UCSD-AML1 (cell line): ENCODE measurements around the gene CST11.
"Not testable (repeated sequence)": the region's sequence is repeated elsewhere in the genome, so short reads cannot be mapped to it uniquely, and the experiment has no call there.

Experiments
- DNase-seq: peaks from one replicate; lab custom pipeline; 2025; ENCODE audit not compliant: unreplicated experiment; lab: John Stamatoyannopoulos, UW

The CST11 gene

DNA sequence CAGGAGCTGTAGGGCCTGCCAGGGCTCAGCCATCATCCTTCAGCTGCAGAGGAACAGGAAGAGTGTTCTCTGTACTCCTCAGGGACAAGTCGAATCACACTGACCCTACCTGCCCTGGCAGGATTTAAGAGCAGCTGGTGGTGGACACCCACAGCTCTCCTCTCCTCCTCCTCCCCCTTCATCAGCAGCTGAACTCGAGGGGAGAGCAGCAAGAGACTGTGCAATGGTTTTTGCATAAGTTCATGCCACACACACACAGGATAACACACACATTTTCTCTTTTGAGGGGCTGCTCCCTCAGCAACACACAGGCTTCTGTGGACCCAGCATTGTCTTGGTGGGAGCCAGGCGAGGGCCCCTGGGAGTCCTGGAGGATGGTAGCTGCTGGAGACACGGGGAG is at the start of gene CST11:
TSS of gene CST11 (minus strand) at position 101 of the 400 bp plus-strand sequence. CDS start at position 36, 65 bp downstream.
- no peak for DNase-seq

- no peak for DNase-seq
Observed at GRCh38 chr20:23501926-23502325, 49.2 kb upstream of the CST11 start.

DNA sequence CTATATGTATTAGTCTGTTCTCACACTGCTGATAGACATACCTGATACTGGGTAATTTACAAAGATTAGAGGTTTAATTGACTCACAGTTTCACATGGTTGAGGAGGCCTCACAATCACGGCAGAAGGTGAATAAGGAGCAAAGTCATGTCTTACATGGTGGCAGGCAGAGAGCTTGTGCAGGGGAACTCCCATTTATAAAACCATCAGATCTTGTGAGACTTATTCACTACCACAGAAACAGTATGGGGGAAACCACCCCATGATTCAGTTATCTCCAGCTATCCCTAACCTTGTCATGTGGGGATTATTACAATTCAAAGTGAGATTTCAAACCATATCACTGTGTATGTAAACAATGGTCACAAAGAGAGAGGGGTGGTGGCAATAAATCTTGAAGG is 44.9 kb upstream of the CST11 start:
- DNase-seq, result no peak

- no peak for DNase-seq
Observed at GRCh38 chr20:23493172-23493772, 40.6 kb upstream of the CST11 start.

- DNase-seq, result no peak
Observed at GRCh38 chr20:23492292-23492691, 39.6 kb upstream of the CST11 start.

DNA sequence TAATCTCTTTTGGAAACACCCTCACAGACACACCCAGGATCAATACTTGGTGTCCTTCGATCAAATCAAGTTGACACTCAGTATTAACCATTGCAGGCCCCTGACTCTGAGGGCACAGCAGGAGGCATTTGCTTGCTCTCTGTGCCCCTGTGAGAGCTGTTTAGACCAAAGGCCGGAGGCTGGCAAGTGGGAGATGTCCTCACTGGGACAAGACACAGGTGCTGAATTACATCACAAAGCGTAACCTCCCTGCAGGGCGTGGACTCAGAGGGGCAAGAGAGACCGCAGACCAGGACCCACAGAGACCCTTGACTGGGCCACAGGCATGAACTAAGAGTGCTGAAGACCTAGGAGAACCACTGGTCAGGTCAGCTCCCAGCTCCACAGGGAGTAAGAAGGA is 38.1 kb upstream of the CST11 start, which contains the start of gene CST8:
TSS of gene CST8 (plus strand) at position 301 of the 400 bp plus-strand sequence. CDS start 551 bp downstream, outside the sequence.
- DNase-seq, result no peak

- DNase-seq, result no peak
Observed at GRCh38 chr20:23488996-23489395, 36.3 kb upstream of the CST11 start.

GRCh38 chr20:23488470-23488869 is 35.8 kb upstream of the CST11 start:
- no peak for DNase-seq

DNA sequence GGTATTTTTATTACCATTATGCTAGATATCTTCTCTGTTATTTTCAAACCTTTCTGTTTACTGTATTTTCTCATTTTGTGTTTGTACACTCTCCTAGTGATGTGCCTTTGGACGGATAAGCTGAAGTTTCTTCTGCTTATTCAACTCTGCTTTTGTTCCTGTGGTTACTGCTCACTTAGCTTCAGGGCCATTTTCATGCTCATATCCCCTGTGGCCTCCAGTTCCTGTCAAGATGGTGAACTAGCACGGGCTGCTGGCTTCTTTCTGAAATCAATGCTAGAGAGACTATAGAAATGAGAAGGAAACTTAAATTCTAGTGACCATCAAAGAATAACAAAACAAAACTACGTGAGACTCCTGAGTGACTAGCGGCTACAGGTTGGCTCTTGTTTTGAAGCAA is 31.4 kb upstream of the CST11 start:
- no peak for DNase-seq

GRCh38 chr20:23482138-23482537 is 29.5 kb upstream of the CST11 start:
- DNase-seq, result no peak

- no peak for DNase-seq
Observed at GRCh38 chr20:23479043-23479442, 26.4 kb upstream of the CST11 start.

DNA sequence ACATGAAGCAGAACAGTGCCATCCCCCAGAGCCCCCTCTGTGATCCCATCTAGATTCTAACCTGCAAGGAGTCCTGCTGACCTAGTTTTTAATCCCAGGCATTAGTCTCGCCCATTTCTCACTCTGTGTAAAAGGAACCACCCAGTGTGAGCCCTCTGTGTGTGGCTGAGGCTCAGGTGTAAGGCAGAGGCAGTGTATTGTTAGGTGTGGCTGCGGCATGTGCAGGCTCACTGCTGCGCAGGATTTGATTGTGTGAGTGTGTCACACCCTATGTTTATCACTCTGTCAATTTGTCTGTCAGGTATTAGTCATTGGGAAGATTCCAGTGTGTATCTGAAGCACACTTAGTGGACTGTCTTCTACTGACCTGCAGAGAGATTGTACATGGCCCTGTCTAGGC is 24.5 kb upstream of the CST11 start:
- no peak for DNase-seq

DNA sequence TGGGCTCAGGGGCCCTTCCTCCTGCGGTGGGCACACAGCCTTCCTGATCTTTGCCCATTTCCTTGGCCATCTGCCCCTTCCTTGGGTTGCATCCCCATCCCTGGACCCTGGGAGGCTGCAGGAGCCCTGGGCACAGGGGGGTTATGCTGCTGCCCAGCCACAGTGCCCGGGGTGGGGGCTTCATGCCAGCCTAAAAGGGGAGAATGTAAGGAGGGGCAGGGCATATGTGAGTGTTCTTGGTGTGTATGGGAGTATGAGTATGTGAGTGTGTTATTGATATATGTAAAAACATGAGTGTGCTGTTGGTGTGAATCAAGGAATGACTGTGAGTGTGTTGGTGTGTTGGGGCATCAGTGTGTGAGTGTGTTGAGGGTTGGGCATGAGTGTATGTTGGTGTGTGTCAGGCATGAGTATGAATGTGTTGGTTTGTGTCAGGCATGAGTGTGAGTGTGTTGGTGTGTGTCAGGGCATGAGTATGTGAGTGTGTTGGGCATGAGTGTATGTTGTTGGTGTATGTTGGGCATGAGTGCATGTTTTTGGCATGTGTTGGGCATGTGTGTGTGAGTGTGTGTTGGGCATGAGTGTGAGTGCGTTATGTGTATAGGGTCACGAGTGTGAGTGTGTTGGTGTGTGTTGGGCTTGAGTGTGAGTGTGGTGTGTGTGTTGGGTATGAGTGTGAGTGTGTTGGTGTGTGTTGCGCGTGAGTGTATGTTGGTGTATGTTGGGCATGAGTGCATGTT is 23.5 kb upstream of the CST11 start:
- no peak for DNase-seq

- DNase-seq, result no peak
Observed at GRCh38 chr20:23475395-23475794, 22.7 kb upstream of the CST11 start.

GRCh38 chr20:23473293-23473692 is 20.6 kb upstream of the CST11 start:
- not testable (repeated sequence) for DNase-seq

DNA sequence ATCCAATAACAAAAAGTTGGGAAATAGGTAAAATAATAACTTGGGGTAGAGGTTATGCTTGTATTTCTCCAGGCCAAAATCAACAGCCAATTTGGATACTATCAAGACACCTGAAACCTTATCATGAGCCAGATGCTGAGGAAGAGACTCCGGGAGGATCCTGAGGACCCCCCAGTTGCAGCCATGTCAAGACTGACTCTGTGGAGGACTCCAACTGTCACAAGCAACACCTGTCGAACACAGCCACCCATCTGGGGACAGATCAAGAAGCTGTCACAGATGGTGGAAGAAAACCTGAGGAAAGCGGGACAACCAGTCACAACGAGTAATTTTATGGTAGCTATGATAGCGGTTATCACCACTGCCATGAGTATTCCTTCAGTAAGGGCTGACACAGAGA is 19.6 kb upstream of the CST11 start:
- DNase-seq, result not testable (repeated sequence)

DNA sequence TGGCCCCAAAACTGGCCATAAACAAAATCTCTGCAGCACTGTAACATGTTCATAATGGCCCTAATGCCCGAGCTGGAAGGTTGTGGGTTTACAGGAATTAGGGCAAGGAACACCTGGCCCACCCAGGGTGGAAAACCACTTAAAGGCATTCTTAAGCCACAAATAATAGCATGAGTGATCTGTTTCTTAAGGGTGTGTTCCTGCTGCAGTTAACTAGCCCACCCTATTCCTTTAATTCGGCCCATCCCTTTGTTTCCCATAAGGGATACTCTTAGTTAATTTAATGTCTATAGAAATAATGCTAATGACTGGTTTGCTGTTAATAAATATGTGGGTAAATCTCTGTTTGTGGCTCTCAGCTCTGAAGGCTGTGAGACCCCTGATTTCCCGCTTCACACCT is 14.3 kb upstream of the CST11 start:
- not testable (repeated sequence) for DNase-seq

- no peak for DNase-seq
Observed at GRCh38 chr20:23461180-23461579, 8.5 kb upstream of the CST11 start.

- DNase-seq, result no peak
Observed at GRCh38 chr20:23459461-23460150, 6.9 kb upstream of the CST11 start.

- no peak for DNase-seq
Observed at GRCh38 chr20:23456873-23457272, 4.2 kb upstream of the CST11 start.

DNA sequence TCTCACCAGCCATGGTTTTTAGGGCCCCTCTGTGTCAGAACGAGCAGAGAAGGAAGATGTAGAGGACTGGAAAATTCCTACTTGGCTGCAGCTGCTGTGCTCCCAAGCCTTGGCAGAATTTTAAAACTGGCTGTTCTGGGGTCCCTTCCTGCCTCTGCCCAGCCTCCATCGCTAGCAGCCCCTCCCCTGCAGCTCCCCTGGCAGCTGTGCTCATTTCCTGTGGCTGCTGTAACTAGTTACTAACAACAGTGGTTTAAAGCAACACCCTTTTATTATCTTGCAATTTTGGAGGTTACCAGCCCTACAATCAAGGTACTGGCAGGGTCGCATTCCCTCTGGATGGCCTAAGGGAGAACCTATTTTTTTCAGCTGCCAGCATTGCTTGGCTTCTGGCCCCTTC is 3.7 kb upstream of the CST11 start:
- DNase-seq, result no peak

- DNase-seq, result no peak
Observed at GRCh38 chr20:23455639-23456038, 3.0 kb upstream of the CST11 start.
